GM11168 (cell line): Measurements from ENCODE around the gene RNF182.
"Not testable (repeated sequence)": the region's sequence is repeated elsewhere in the genome, so short reads cannot be mapped to it uniquely, and the experiment has no call there.

Experiments used
- in situ Hi-C: fragments of 300-500 bp; cut with MboI; formaldehyde crosslinking; loops from one replicate; pipeline ENCODE4 v1.12.0; 2022; ENCODE audit warnings: low sequenced_read_pairs; ENCODE audit not compliant: unreplicated experiment

The RNF182 gene

DNA sequence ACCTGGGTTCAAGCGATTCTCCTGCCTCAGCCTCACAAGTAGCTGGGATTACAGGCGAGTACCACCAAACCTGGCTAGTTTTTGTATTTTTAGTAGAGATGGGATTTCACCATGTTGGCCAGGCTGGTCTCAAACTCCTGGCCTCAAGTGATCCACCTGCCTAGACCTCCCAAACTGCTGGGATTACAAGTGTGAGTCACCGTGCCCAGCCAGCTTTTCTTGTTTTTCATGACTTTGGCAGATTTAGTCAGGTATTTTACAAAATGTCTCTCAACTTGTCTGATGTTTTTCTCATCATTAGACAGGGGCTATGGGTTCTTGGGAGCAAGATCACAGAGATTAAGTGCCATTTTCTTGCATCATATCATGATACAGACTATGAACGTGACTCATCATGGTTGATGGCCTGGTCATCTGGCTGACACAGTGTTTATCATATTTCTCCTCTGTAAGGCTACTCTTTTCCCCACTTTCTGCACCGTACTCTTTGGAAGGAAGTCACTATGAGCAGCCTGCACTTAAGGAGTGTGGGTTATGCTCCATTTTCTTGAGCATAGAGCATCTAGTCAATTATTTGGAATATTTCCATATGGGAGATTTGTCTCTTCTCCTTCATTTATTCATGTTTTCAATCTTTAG lies 67.8 kb downstream of the RNF182 start:
- in situ Hi-C loops, result no loop called here

DNA sequence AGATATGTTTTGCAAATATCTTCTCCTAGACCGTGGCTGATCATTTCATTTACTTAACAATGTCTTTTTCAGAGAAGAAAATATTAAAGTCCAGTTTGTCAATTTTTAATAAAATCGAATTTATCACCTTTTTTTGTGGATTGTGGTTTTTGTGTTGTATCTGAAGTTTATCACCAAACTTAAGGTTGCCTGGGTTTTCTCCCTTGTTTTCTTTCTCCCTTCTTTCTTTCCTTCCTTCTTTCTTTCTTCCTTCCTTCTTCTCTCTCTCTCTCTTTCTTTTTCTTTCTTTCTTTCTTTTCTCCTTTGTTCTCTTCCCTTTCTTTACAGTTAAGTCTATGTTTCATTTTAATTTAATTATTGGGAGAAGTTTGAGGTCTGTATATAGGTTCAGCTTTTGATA lies 68.7 kb downstream of the RNF182 start:
- in situ Hi-C loops, result no loop called here

DNA sequence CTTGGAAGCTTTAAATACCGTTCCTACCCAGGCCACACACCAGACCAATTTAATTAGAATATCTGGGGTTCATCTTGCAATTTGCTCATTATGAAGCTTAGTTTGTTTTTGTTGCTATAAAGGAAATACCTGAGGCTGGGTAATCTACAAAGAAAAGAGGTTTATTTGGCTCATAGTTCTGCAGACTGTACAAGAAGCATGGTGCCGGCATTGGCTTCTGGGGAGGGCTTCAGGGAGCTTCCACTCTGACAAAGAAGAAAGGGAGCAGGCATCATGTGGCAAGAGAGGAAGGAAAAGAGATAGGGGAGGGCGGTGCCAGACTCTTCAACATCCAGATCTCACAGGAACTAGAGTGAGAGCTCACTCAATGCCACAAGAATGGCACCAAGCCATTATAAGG lies 73.6 kb downstream of the RNF182 start:
- in situ Hi-C loops, result no loop called here

DNA sequence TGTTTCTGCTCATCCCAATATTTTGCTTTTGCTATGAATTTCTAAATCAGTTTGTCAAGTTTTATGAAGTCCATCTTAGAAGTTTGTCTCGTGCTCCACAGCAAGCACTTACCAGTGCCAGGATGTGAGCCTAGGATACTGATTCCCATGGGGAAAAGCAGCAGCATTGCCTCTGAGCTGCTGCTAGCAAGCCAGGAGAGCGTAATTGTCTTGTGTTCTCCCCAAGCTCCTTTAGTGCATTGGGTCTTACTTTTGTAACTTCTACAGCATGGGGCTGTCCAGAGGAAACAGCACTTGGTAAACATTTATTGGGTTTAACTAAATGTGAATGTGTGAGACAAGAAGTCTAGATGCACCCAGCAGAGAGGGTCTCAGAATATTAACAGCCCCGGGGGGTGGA lies 76.1 kb downstream of the RNF182 start:
- in situ Hi-C loops, result no loop called here

- in situ Hi-C loops, result no loop called here
Observed at GRCh38 chr6:14001329-14002012, 76.7 kb downstream of the RNF182 start.

- in situ Hi-C loops, result no loop called here
Observed at GRCh38 chr6:14002176-14002947, 77.6 kb downstream of the RNF182 start.

GRCh38 chr6:14004258-14004657 lies 79.5 kb downstream of the RNF182 start:
- in situ Hi-C loops, result no loop called here

DNA sequence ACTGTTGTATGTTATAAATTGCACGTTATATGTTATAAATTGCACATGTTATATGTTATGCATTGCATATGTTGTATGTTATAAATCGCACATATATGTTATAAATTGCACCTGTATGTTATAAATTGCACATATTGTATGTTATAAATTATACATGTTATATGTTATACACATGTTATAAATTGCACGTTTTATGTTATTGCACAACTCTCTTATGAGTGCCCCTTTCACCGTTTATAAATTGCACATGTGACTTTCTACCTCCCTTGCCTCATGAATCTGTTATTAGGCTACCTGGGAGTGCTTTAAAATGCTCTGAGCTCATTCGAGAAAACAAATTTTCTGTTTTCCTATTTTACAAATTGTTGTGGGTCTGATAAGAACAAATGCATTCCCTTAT lies 84.1 kb downstream of the RNF182 start:
- in situ Hi-C loops, result no loop called here

GRCh38 chr6:14009431-14009830 lies 84.7 kb downstream of the RNF182 start:
- in situ Hi-C loops, result no loop called here

DNA sequence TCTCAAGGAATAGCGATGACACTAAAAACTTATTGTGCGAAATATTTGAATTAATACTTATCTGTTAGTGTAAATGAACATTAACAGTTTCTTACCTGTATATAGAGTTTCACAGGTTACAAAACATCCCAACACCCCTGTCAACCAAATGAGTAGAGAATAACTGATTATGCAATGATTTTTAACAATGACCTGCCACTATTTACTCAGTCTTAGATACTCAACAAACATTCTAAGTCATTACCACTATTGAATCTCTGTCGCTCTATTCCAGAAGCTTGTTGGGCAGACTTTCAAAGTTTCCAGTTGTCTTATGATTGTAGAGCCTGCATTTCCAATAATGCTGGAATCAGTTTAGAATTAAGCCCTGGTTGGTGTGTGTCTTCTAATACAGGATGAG lies 85.5 kb downstream of the RNF182 start:
- in situ Hi-C loops, result no loop called here

- in situ Hi-C loops, result no loop called here
Observed at GRCh38 chr6:14012313-14013030, 87.7 kb downstream of the RNF182 start.

- in situ Hi-C loops, result no loop called here
Observed at GRCh38 chr6:14015964-14016363, 91.2 kb downstream of the RNF182 start.

DNA sequence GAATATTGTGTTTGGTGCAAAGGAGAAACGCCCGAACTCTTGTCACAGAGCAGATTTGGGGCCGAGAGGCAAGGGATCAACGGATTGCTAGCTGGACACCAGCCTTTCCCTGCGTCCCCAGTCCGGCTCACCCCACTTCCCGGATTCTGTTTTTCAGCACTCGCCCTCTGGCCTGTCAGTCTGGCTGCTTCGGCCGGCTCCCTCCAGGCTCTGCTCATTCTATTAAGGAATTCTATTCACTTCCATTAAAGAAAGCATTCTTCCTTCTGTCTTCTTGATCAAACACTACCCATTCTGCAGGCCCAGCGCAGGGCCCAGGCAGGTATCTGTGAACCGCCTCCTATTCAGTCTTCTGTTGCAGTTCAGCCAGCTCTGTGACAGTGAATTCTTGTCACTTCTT lies 91.7 kb downstream of the RNF182 start:
- in situ Hi-C loops, result no loop called here

GRCh38 chr6:14016935-14017625 lies 92.3 kb downstream of the RNF182 start:
- in situ Hi-C loops, result no loop called here

DNA sequence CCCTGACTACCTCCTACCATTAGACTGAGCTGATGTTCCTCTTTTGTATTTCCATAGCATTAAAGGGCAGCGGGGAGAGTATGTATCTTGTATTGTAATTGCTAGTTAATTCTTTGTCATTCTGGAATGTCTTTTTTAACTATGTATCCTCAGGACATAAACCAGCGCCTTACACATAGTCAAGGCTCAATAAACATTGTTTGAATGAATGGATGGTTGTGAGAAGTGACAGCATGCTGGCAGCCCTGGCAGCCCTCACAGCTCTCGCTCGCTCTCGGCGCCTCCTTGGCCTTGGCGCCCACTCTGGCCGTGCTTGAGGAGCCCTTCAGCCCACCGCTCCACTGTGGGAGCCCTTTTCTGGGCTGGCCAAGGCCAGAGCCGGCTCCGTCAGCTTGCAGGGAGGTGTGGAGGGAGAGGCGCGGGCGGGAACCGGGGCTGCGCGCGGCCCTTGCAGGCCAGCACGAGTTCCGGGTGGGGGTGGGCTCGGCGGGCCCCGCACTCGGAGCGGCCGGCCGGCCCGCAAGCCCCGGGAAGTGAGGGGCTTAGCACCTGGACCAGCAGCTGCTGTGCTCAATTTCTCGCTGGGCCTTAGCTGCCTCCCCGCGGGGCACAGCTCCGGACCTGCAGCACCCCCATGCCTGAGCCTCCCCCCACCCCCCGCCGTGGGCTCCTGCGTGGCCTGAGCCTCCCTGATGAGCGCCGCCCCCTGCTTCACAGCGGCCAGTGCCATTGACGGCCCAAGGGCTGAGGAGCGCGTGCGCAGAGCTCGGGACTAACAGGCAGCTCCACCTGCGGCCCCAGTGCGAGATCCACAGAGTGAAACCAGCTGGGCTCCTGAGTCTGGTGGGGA lies 93.1 kb downstream of the RNF182 start:
- in situ Hi-C loops, result no loop called here

GRCh38 chr6:14018559-14018958 lies 93.8 kb downstream of the RNF182 start:
- in situ Hi-C loops, result not testable (repeated sequence)

GRCh38 chr6:14020551-14020950 lies 95.8 kb downstream of the RNF182 start:
- in situ Hi-C loops, result no loop called here

DNA sequence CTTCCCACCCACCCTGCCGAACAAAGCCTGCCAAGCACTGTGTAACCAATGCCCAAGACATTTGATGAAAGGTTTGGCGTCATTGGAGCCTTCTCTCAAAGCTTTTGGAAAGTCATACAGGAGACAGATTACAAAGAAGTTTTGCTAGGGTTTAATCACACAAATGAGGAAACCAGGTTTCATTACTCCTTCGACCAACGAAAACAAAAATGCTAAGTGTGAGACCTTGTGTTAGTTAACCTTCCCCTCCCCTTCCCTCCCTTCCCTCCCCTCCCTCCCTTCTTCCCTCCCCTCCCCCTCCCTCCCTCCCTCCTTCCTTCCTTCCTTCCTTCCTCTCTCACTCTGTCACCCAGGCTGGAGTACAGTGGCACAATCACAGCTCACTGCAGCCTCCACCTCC lies 96.7 kb downstream of the RNF182 start:
- in situ Hi-C loops, result no loop called here

DNA sequence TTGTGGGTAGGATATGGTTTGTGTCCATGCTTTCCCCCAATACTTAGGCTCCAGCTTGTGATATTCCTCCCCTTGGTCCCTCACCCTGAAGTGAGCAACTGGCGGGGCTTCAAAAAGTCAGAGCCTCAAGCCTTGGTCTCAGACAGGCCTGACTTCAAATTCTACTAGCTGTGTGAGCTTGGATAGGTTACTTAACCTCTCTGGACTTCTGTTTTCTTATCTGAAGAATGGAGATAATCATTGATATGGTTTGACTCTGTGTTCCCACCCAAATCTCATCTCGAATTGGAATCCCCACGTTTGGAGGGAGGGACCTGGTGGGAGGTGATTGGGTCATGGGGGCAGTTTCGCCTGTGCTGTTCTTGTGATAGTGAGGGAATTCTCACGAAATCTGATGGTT lies 97.9 kb downstream of the RNF182 start:
- in situ Hi-C loops, result no loop called here
